ENCODE measurements around the gene SCARB1.

The SCARB1 gene

GRCh38 chr12:124767066-124767821 lies 96.4 kb downstream of the SCARB1 start:
- H3K23ac ChIP-seq (ENCODE audit: low read length): no peak overlapping the region
- H3K4me1 ChIP-seq (ENCODE audit: control insufficient read depth in 1 of 2, insufficient read depth in 2 of 2, low read length in 2 of 2): peaks cover 4 to 13% of the 10 kb centered on the region in 2 experiments
- peaks cover 6% of the 10 kb centered on the region for H3K79me1 ChIP-seq (ENCODE audit: low read length)
- H3K9ac ChIP-seq (ENCODE audit: low read length): no peak overlapping the region
- no peak overlapping the region for H3K14ac ChIP-seq (ENCODE audit: low read length)
- no CpG with 5 or more reads among the region's 21 CpGs for WGBS (ENCODE audit: extremely low coverage, insufficient coverage, insufficient read length)
- no peak overlapping the region for H2BK12ac ChIP-seq (ENCODE audit: low read length)
- no peak overlapping the region for H3K4me3 ChIP-seq (ENCODE audit: low read depth, low read length)
- H3K4ac ChIP-seq (ENCODE audit: low read depth, low read length): no peak overlapping the region
- H4K91ac ChIP-seq (ENCODE audit: low read depth, low read length): no peak overlapping the region
- H2BK120ac ChIP-seq (ENCODE audit: insufficient read depth, low read length, poor library complexity): no peak overlapping the region
- H2AFZ ChIP-seq (ENCODE audit: insufficient read depth, low read length, poor library complexity): no peak overlapping the region
- no peak overlapping the region for H2AK5ac ChIP-seq (ENCODE audit: low read length)
- H2BK5ac ChIP-seq (ENCODE audit: low read depth, low read length, poor library complexity): no peak overlapping the region
- no peak overlapping the region for H3K18ac ChIP-seq (ENCODE audit: low read length)
- H3K79me2 ChIP-seq (ENCODE audit: control insufficient read depth, insufficient read depth, low read length, poor library complexity): no peaks in the 10 kb centered on the region
- H3K36me3 ChIP-seq (ENCODE audit: control insufficient read depth in 1 of 2, insufficient read depth in 2 of 2, low read length in 2 of 2): no peaks in the 10 kb centered on the region
- no peak overlapping the region for H4K12ac ChIP-seq (ENCODE audit: low read depth, low read length)
- H3K4me2 ChIP-seq (ENCODE audit: low read length): no peak overlapping the region
- H3K27ac ChIP-seq (ENCODE audit: low read depth, low read length): no peak overlapping the region
- peaks cover 1% of the 10 kb centered on the region for H3K9me3 ChIP-seq (ENCODE audit: insufficient read depth, low read depth, low read length)
- no peak overlapping the region for H4K8ac ChIP-seq (ENCODE audit: low read depth, low read length)
- no peaks in the 10 kb centered on the region for H3K27me3 ChIP-seq (ENCODE audit: insufficient read depth, low read length)
- peak; percentile 80 to 90 for DNase-seq

GRCh38 chr12:124766727-124767065 lies 97.0 kb downstream of the SCARB1 start:
- Histone ChIP-seq H2BK5ac (ENCODE audit: low read depth, low read length, poor library complexity) (no peak overlapping the region), H2AFZ (ENCODE audit: insufficient read depth, low read length, poor library complexity) (no peak overlapping the region), H3K4ac (ENCODE audit: low read depth, low read length) (no peak overlapping the region), H4K12ac (ENCODE audit: low read depth, low read length) (no peak overlapping the region), H3K4me2 (ENCODE audit: low read length) (no peak overlapping the region), H3K79me2 (ENCODE audit: control insufficient read depth, insufficient read depth, low read length, poor library complexity) (no peaks in the 10 kb centered on the region), H2BK12ac (ENCODE audit: low read length) (no peak overlapping the region), H3K14ac (ENCODE audit: low read length) (no peak overlapping the region), H4K91ac (ENCODE audit: low read depth, low read length) (no peak overlapping the region), H3K27ac (ENCODE audit: low read depth, low read length) (no peak overlapping the region), H3K23ac (ENCODE audit: low read length) (no peak overlapping the region), H2AK5ac (ENCODE audit: low read length) (no peak overlapping the region), H3K4me1 (ENCODE audit: control insufficient read depth in 1 of 2, insufficient read depth in 2 of 2, low read length in 2 of 2) (peaks cover 4 to 13% of the 10 kb centered on the region in 2 experiments), H3K36me3 (ENCODE audit: control insufficient read depth in 1 of 2, insufficient read depth in 2 of 2, low read length in 2 of 2) (no peaks in the 10 kb centered on the region), H3K79me1 (ENCODE audit: low read length) (peaks cover 6% of the 10 kb centered on the region), H3K4me3 (ENCODE audit: low read depth, low read length) (no peak overlapping the region), H3K27me3 (ENCODE audit: insufficient read depth, low read length) (no peaks in the 10 kb centered on the region), H4K8ac (ENCODE audit: low read depth, low read length) (no peak overlapping the region), H3K18ac (ENCODE audit: low read length) (no peak overlapping the region), H3K9me3 (ENCODE audit: insufficient read depth, low read depth, low read length) (peaks cover 4% of the 10 kb centered on the region), H3K9ac (ENCODE audit: low read length) (no peak overlapping the region), H2BK120ac (ENCODE audit: insufficient read depth, low read length, poor library complexity) (no peak overlapping the region)
- no peak for DNase-seq

- Histone ChIP-seq H3K27me3 (ENCODE audit: insufficient read depth, low read length) (no peaks in the 10 kb centered on the region), H3K18ac (ENCODE audit: low read length) (no peak overlapping the region), H3K4me1 (ENCODE audit: control insufficient read depth in 1 of 2, insufficient read depth in 2 of 2, low read length in 2 of 2) (peaks cover 4 to 13% of the 10 kb centered on the region in 2 experiments), H3K9ac (ENCODE audit: low read length) (no peak overlapping the region), H3K79me1 (ENCODE audit: low read length) (peaks cover 6% of the 10 kb centered on the region), H3K4me3 (ENCODE audit: low read depth, low read length) (no peak overlapping the region), H4K8ac (ENCODE audit: low read depth, low read length) (no peak overlapping the region), H3K23ac (ENCODE audit: low read length) (no peak overlapping the region), H3K4ac (ENCODE audit: low read depth, low read length) (no peak overlapping the region), H4K91ac (ENCODE audit: low read depth, low read length) (peak overlapping the region; percentile 34), H2AK5ac (ENCODE audit: low read length) (no peak overlapping the region), H4K12ac (ENCODE audit: low read depth, low read length) (no peak overlapping the region), H3K36me3 (ENCODE audit: control insufficient read depth in 1 of 2, insufficient read depth in 2 of 2, low read length in 2 of 2) (no peaks in the 10 kb centered on the region), H3K79me2 (ENCODE audit: control insufficient read depth, insufficient read depth, low read length, poor library complexity) (no peaks in the 10 kb centered on the region), H3K4me2 (ENCODE audit: low read length) (no peak overlapping the region), H3K27ac (ENCODE audit: low read depth, low read length) (no peak overlapping the region), H2BK120ac (ENCODE audit: insufficient read depth, low read length, poor library complexity) (no peak overlapping the region), H2BK12ac (ENCODE audit: low read length) (peak overlapping the region; percentile 67), H3K14ac (ENCODE audit: low read length) (no peak overlapping the region), H3K9me3 (ENCODE audit: insufficient read depth, low read depth, low read length) (peaks cover 4% of the 10 kb centered on the region), H2BK5ac (ENCODE audit: low read depth, low read length, poor library complexity) (no peak overlapping the region), H2AFZ (ENCODE audit: insufficient read depth, low read length, poor library complexity) (no peak overlapping the region)
- DNase-seq: no peak
- no CpG with 5 or more reads among the region's 9 CpGs for WGBS (ENCODE audit: extremely low coverage, insufficient coverage, insufficient read length)
Measured at GRCh38 chr12:124765581-124766489, 97.8 kb downstream of the SCARB1 start.

- H4K8ac ChIP-seq (ENCODE audit: low read depth, low read length): no peak overlapping the region
- H3K14ac ChIP-seq (ENCODE audit: low read length): no peak overlapping the region
- no peak overlapping the region for H3K23ac ChIP-seq (ENCODE audit: low read length)
- peaks cover 5% of the 10 kb centered on the region for H3K79me1 ChIP-seq (ENCODE audit: low read length)
- no peak overlapping the region for H2AFZ ChIP-seq (ENCODE audit: insufficient read depth, low read length, poor library complexity)
- H3K4me3 ChIP-seq (ENCODE audit: low read depth, low read length): no peak overlapping the region
- no peak overlapping the region for H2BK5ac ChIP-seq (ENCODE audit: low read depth, low read length, poor library complexity)
- DNase-seq: peak; percentile 88 to 91
- H3K27me3 ChIP-seq (ENCODE audit: insufficient read depth, low read length): no peaks in the 10 kb centered on the region
- no peak overlapping the region for H3K4me2 ChIP-seq (ENCODE audit: low read length)
- no CpG with 5 or more reads among the region's 2 CpGs for WGBS (ENCODE audit: extremely low coverage, insufficient coverage, insufficient read length)
- no peak overlapping the region for H2BK120ac ChIP-seq (ENCODE audit: insufficient read depth, low read length, poor library complexity)
- no peak overlapping the region for H4K91ac ChIP-seq (ENCODE audit: low read depth, low read length)
- H3K79me2 ChIP-seq (ENCODE audit: control insufficient read depth, insufficient read depth, low read length, poor library complexity): no peaks in the 10 kb centered on the region
- no peaks in the 10 kb centered on the region for H3K36me3 ChIP-seq (ENCODE audit: control insufficient read depth in 1 of 2, insufficient read depth in 2 of 2, low read length in 2 of 2)
- no peak overlapping the region for H2BK12ac ChIP-seq (ENCODE audit: low read length)
- H3K4me1 ChIP-seq (ENCODE audit: control insufficient read depth in 1 of 2, insufficient read depth in 2 of 2, low read length in 2 of 2): peaks cover 4 to 13% of the 10 kb centered on the region in 2 experiments
- peak overlapping the region; percentile 19 for H3K27ac ChIP-seq (ENCODE audit: low read depth, low read length)
- H3K4ac ChIP-seq (ENCODE audit: low read depth, low read length): no peak overlapping the region
- H3K9me3 ChIP-seq (ENCODE audit: insufficient read depth, low read depth, low read length): peaks cover 4% of the 10 kb centered on the region
- no peak overlapping the region for H3K18ac ChIP-seq (ENCODE audit: low read length)
- H2AK5ac ChIP-seq (ENCODE audit: low read length): no peak overlapping the region
- H3K9ac ChIP-seq (ENCODE audit: low read length): no peak overlapping the region
- no peak overlapping the region for H4K12ac ChIP-seq (ENCODE audit: low read depth, low read length)
Measured at GRCh38 chr12:124764870-124765580, 98.6 kb downstream of the SCARB1 start.
